ENCODE results near the gene APBB2.
"Not testable (repeated sequence)": the region's sequence is repeated elsewhere in the genome, so short reads cannot be mapped to it uniquely, and the experiment has no call there.

APBB2 gene

DNA sequence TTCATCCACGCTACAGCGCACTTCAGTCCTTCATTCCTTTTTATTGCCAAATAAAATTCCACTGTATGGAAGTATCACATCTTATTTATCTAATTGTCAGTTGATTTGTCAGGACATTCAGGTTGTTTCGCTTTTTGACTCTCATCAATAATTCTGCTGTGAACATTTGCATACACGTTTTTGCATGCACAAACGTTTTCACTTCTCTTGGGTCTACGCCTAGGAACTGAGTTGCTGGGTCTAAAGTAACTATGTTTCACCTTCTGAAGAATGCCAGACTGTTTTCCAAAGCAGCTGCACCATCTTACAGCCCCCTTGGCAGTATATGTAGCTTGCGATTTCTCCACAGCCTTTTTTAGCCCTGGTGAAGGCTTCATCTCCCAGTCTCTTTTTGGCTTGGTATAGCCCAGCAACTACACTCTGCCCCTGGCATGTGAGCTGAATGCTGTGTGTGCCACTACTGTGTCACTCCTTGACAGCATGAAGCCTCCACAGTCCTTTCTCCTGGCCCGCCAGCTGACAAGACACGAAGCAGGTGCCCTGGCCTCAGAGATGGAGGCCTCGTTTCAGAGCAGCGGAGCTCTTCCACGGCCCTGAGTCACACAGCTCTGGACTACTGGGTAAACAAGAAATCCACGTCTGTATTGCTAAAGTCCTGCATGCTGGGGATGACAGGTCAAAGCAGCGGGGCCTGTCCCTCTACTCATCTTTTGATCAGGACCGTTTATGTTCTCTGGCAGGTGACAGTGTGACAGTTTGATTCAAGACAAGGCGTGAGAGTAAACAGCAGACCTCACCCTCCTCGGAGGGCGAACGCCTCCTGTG lies 389.1 kb downstream of the APBB2 start:
- no peak for DNase-seq (ENCODE audit: low read depth)

DNA sequence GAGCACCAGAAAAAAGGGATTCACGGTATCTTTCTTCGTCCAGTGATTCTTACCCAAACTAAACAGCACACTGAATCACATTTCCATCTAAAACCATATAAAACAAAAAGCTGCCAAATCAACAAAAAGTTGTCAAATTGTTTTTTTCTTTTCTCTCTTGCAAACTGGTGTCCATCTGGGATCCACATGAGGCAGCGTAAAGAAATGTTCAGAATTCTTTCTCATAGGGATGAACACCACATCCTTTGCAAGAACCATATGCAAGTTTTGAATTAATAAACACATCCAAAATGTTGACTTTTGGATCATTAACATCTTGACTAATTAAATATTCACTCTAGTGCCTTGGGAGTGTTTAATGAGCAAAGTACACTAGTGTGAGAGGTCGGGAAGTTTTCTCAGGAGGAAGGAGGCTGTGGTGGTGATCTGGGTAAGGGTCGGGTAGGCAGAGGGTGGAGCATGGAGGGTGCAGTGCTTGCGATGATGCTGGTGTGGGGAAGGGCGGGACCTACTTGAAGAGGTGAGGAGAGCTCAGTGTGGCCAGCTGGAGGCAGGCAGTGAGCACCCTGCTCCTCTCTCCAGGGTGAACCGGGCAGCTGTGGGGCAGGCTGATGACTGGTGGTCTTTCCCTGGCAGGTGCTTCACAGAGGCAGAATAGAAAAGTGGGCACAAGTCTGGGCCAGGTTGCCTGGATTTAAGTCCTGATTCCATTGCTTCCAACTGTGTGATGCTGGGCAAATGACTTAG lies 391.7 kb downstream of the APBB2 start:
- DNase-seq (ENCODE audit: low read depth): no peak

DNA sequence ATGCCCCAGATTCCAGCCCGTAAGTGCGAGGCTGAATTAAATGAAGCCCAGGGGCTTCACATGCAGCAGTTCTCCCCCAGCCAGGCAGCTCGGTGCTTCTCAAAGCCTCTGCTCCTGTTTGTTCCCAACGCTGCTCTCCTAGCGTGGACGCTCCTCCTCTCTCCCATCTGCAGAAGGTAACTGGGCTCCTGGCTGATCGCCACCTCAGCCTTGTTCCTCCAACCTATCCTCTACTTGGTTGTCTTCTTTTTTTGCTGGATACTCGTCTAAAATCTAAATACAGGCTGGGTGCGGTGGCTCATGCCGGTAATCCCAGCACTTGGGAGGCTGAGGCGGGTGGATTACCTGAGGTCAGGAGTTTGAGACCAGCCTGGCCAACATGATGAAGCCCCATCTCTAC lies 394.2 kb downstream of the APBB2 start:
- no peak for DNase-seq (ENCODE audit: low read depth)

DNA sequence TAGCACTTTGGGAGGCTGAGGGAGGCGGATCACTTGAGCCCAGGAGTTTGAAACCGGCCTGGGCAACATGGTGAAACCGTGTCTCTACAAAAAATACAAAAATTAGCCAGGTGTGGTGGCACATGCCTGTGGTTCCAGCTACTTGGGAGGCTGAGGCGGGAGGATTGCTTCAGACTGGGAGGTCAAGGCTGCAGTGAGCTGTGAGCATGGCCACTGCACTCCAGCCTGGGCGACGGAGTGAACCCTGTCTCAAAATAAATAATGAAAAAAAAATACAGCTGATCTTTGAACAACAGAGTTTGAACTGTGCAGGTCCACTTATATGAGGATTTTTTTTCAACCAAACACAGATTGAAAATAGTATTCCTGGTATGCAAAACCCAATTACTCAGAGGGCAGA lies 397.2 kb downstream of the APBB2 start:
- DNase-seq (ENCODE audit: low read depth): not testable (repeated sequence)

DNA sequence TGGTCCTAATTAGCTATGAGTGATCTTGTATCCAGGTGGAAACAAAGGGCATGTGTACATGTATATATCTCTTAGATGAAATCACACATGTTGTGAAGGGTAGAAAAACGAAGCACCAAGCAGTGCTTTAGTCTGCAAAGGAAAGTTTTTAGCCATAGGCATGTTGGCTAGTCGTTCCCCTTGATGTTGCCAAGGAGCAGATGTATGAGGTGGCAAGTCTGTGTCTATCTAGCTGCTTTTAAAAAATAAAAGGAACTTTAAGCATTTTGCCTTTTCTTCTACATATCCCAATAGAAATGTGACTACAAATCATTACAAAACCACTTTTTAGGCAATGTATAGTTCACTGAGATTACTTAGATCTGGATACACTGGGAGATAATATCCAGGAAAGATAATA lies 401.5 kb downstream of the APBB2 start:
- DNase-seq (ENCODE audit: low read depth): no peak

DNA sequence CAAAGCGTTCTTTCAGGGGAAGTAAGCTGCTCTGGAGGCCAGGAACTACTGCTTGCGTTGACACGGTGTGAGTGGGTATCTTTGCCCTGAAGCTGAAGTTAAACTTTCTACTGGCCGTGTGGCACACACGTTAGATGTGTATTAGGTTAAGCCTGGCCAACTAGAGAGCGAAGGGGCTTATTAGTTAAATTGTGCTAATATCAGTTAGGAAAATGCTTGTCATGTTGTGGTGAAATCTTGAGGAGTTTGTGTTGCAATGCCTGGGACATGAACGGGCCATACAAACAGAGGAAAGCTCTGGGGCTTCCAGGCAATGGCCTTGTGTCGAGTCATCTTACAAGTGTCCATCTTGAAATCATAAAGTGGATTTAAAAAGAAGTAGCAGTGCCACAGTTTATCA lies 402.0 kb downstream of the APBB2 start:
- DNase-seq (ENCODE audit: low read depth): no peak

DNA sequence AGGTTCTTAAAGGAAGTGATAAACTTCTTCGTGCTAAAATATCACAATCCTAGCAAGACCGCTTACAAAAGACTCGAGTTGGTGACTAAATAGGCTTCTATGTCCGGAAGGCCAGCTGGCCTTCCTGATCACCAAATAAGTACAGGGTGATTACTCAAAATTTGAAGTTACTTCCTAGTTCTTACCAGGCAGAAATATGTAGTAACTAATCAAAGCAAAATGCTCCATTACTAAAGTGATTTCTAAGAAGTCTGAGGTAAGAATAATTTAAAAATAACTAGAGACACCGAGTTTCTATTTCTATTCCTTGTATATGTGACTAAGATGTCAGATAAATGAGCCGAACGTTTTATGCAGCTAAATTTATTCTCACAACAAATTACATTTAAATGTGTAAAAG lies 402.4 kb downstream of the APBB2 start:
- DNase-seq (ENCODE audit: low read depth): no peak

DNA sequence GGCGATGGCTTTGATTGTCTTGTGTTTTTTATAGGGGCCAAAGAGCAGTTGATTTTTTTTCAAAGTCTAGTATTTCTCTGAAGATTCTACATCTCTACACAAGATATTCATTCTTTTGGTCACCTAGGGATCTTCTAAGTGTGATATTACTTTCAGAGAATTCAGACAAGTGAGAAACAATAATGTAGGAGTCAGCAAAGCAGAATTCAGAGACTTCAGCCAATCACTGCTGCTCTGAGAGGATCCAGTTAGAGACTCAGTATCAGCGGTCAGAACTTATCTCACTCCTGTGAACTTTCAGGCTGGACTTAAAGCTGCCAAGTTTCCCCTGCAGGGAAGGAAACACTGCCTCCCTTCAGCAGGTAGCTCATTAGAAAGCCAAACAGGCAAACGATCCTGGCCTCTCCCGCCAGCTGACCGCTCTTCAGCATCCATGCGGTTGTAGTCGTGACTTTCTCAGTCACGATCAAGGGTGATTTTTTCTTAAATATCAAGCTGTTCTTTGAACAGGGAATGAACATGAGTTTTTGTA lies 405.4 kb downstream of the APBB2 start:
- no peak for DNase-seq (ENCODE audit: low read depth)

DNA sequence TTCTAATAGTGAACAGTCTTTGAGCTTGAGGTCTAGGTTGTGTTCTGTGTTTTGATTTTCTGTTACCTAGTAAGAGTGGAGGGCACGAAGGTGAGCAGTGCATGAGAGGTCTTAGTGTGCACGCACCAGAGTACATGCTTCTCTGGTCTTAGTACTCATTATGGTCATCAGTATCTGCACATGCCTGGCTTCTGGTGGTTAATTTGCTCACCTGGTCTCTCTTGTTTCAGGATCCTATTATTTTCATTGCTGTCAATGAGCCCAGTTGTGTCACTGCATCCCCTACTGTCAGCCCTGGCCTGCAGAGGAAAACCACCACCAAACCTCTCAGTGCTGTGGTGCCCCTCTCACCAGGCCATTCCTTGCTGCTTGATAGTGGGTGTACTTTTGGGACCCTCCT lies 409.7 kb downstream of the APBB2 start:
- no peak for DNase-seq (ENCODE audit: low read depth)

DNA sequence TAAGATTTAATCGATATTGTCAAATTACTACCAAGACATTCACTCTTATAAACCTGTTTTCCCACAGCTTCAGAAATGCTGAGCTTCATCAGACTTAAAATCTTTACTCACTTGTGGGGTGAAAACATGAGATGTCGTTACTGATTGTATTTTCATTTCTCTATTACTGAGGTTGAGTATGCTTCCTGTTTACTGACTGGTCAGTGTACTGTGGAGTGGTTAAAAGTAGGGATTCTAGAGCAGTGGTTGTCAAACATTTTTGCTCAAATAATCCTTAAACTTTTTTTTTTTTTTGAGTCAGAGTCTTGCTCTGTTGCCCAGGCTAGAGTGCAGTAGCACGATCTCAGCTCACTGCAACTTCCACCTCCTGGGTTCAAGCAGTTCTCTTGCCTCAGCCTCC lies 414.3 kb downstream of the APBB2 start:
- no peak for DNase-seq (ENCODE audit: low read depth)

DNA sequence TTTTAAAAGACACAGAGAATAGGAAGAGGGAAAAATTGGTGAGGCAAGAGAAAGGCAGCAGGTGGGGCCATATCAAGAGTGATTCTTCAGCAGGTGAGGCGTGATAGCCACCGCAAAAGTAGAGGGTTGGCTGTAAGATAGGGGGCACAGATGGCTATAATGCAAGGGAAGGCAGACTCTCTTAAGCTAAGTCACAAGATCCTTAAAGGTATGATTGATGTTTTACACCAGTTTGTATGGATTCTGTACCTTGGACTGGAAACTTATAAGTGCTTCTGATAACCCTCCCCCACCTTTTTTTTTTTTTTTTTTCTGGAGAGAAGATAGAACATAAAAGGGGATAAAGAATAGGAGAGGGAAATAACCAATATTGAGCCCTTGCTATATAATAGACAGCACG lies 424.6 kb downstream of the APBB2 start:
- no peak for DNase-seq (ENCODE audit: low read depth)

DNA sequence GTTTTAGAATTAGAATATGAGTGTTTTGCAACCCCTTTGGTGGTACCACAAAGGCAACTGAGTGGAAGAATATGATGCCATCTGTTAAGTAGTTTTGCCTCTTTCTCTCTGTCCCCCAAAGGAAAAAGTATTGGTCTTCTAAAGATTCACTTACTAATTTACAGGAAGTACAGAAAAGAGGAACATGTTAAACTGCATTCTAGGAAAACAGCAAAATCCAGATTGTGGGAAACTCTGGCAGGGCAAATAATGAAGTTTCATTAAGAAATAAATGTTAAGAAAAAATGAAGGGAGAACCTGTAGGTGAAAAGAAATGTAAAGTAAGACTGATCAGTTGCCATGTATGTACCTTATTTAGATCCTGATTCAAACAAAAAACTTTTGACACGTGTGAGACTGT lies 425.3 kb downstream of the APBB2 start:
- DNase-seq (ENCODE audit: low read depth): no peak

DNA sequence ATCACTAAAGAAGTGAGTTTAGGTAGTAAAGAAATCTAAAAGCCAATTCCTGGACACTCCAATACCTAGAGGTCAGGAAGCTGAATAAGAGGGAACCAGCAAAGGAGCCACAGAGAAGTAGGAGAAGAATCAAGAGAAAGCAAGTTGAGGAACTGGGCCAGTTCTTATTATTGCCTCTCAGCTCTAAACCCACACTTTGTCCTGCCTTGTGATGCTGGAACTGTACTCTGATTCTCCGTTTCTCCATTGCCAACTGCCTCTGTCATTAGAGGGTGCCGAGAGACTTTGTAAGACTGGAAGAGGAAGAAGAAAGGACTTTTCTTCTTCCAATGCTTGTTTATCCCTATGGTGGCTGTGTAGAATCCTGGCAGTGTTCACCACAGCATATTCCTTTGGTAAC lies 426.0 kb downstream of the APBB2 start:
- no peak for DNase-seq (ENCODE audit: low read depth)

DNA sequence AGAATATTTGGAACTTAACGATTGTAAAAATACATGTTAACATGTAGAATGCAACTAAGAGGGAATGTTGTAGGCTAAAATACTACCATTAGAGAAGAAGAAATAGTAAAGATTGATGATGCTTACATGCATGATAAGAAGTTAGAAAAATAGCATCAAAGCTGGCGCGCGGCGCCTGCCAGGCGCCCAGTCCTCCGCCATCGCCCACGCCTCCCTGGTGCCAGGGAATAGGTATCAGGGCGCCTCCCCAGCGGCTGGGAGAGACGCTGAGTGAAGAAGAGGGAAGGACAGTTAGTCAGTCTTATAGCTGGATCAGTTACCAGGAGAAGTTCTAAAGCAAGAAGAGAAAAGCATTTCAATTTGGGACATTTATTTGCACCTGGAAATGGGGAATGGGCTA lies 428.6 kb downstream of the APBB2 start:
- DNase-seq (ENCODE audit: low read depth): no peak

DNA sequence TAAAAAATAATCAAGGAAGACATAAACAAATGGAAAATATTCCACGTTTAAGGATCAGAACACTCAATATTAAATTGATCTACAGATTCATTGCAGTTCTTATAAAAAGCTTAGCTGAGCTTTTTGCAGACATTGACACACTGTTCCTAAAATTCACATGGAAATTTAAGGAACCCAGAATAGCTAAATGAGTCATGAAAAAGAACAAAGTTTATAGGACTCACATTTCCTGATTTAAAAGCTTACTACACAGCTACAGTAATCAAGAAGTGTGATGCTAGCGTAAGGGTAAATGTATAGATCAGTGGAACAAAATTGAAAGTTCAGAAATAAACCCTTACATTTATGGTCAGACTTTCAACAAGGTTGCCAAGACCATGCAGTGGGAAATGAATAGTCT lies 431.5 kb downstream of the APBB2 start:
- DNase-seq (ENCODE audit: low read depth): no peak

DNA sequence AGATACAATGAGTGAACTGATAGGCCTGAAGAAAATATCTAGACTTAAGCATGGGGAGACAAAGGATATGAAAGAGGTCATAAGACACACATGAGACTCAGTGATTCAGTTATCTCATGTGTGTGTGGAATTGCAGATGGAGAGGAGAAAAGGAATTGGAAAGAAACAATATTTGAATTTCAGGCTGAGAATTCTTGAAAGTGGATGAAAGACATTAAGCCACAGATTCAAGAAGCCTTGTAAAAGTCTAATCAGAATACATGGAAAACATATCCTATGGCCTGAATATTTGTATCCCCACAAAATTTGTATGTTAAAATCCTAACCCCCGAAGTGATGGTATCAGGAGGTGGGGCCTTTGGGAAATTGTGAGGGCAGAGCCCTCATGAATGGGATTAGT lies 436.3 kb downstream of the APBB2 start:
- DNase-seq (ENCODE audit: low read depth): no peak

DNA sequence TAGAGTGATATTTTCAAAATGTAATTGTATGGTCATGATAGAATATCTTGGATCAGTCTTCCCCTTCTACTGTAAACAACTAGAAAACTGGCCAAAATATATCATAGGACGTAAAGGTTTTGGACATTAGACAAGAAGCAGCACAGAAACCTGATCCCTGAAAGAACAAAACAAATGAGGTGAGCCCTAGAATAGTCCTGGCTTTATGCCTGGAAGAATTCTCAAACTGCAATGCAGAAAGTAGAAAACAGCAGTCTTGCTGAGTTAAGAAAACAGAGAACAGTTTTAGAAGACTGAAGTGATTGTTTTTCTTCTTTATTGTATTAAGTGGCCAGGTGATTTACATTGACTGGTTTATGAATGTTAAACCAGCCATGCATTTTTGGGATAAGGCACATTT lies 445.1 kb downstream of the APBB2 start:
- DNase-seq (ENCODE audit: low read depth): no peak

DNA sequence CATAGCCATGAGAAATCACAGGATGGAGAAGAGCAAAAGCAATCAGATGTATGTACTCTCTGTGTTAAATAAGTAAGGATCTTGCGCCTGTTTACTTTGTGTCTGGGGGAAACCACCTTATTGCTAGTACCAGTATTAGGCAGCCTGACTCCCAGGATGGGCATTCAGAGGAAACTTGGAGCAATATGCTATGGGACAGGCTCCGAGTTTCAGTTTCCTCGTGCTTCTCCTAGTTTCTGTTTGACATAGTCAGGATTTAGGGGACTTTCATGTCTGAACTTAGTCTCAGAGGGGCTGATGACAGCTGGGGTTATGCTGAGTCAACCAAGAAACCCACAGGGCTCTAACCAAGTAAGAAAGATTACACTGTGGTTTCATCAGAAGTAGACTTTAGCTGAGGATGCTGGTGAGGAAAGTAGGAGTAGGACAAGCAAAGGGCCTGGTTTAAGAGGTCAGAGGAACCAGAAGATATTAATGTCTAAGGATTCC lies 451.1 kb downstream of the APBB2 start:
- peak; percentile 40 for DNase-seq (ENCODE audit: low read depth)

All from GM04504 (cell line).